Loucy (cell line): ENCODE measurements around the gene KLC1.
A peak's percentile ranks its signal among the peaks of the same experiment; 100 is the strongest.

Experiments
- H2AFZ ChIP-seq: fragments of 200-600 bp; sonication (generic); 2 replicates; pipeline ENCODE4 v1.6.0; 2016; ENCODE audit warnings: antibody characterized with exemption, mild to moderate bottlenecking, low read length, moderate library complexity
- H3F3A ChIP-seq: fragments of 200-600 bp; 2 replicates; pipeline ENCODE4 v1.6.0; 2016; ENCODE audit warnings: antibody characterized with exemption, low read depth, mild to moderate bottlenecking
- H3K27me3 ChIP-seq: fragments of 200-600 bp; sonication (generic); 2 replicates; pipeline ENCODE4 v1.6.1; 2014; ENCODE audit warnings: low read length, mild to moderate bottlenecking; ENCODE audit not compliant: insufficient read depth, poor library complexity, severe bottlenecking
- H3K36me3 ChIP-seq: fragments of 200-600 bp; sonication (generic); 2 replicates; pipeline ENCODE4 v1.6.1; 2016; ENCODE audit warnings: low read length; ENCODE audit not compliant: insufficient read depth
- H3K4me1 ChIP-seq: fragments of 200-600 bp; sonication (generic); 2 replicates; pipeline ENCODE4 v1.5.1; 2014; ENCODE audit warnings: low read length, mild to moderate bottlenecking; ENCODE audit not compliant: insufficient read depth, poor library complexity, severe bottlenecking
- H3K4me2 ChIP-seq: fragments of 200-600 bp; sonication (generic); 2 replicates; pipeline ENCODE4 v1.6.0; 2014; ENCODE audit warnings: antibody characterized with exemption, low read length, low read depth, mild to moderate bottlenecking; ENCODE audit not compliant: poor library complexity, severe bottlenecking
- H3K4me3 ChIP-seq: fragments of 200-600 bp; sonication (generic); 2 replicates; pipeline ENCODE4 v1.5.1; 2014; ENCODE audit warnings: low read length, mild to moderate bottlenecking, mixed read lengths; ENCODE audit not compliant: poor library complexity, severe bottlenecking
- H3K79me2 ChIP-seq: fragments of 200-600 bp; sonication (generic); 2 replicates; pipeline ENCODE4 v1.6.1; 2014; ENCODE audit warnings: low read length; ENCODE audit not compliant: insufficient read depth
- H3K9ac ChIP-seq: fragments of 200-600 bp; sonication (generic); 2 replicates; pipeline ENCODE4 v1.6.0; 2014; ENCODE audit warnings: mild to moderate bottlenecking, low read depth, low read length, moderate library complexity; ENCODE audit not compliant: poor library complexity, severe bottlenecking
- H3K9me2 ChIP-seq: fragments of 200-600 bp; sonication (generic); replicated peaks from 2 replicates; pipeline ENCODE4 v1.6.1; 2016; ENCODE audit warnings: low read depth, low read length, mixed read lengths
- H3K9me3 ChIP-seq: fragments of 200-600 bp; sonication (generic); 2 replicates; pipeline ENCODE4 v1.6.1; 2014; ENCODE audit warnings: mild to moderate bottlenecking, antibody characterized with exemption, low read length, low read depth; ENCODE audit not compliant: insufficient read depth
- H4K20me1 ChIP-seq: fragments of 200-600 bp; sonication (generic); 2 replicates; pipeline ENCODE4 v1.6.0; 2014; ENCODE audit warnings: antibody characterized with exemption, low read length, mild to moderate bottlenecking; ENCODE audit not compliant: insufficient read depth, poor library complexity, severe bottlenecking
- EZH2phosphoT487 ChIP-seq: fragments of 200-600 bp; IDR thresholded peaks from 2 replicates; pipeline ENCODE4 v1.6.1; 2018; ENCODE audit warnings: antibody characterized with exemption, mild to moderate bottlenecking, moderate library complexity, borderline replicate concordance
- TF ChIP-seq, protein P1 (sequence below): fragments of 200-600 bp; sonication (generic); conservative IDR thresholded peaks from 2 replicates; pipeline ENCODE4 v1.5.1; 2014; ENCODE audit warnings: mild to moderate bottlenecking, antibody characterized with exemption, low read length

Gene KLC1

DNA sequence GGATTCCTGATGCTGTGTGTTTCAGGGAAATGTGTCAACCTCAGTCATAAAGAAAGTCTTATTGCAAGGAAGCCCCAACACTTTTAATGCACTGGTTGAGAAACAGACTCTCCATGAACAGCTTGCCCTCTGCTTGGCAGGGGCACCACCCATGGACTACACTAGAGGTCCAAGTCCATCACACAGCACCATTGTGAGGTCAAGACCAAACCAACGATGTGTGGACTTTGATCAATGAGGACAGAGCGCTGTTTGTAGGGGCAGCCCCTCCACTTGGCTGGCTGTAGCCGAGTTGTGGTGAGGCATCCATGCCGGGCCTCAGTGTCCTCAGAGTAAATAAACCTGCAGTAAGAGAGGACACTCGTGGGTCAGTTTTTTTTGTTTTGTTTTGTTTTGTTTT lies 116.4 kb downstream of the KLC1 start:
- H3K4me3 ChIP-seq, result no peak overlapping the region
- H3K36me3 ChIP-seq, result no peaks in the 10 kb centered on the region; the same call in 1 of the 2 replicates
- no peak overlapping the region for H3K4me2 ChIP-seq
- no peak overlapping the region for H2AFZ ChIP-seq
- no peaks in the 10 kb centered on the region for H4K20me1 ChIP-seq
- no peaks in the 10 kb centered on the region for H3F3A ChIP-seq
- TF ChIP-seq, protein P1, sequence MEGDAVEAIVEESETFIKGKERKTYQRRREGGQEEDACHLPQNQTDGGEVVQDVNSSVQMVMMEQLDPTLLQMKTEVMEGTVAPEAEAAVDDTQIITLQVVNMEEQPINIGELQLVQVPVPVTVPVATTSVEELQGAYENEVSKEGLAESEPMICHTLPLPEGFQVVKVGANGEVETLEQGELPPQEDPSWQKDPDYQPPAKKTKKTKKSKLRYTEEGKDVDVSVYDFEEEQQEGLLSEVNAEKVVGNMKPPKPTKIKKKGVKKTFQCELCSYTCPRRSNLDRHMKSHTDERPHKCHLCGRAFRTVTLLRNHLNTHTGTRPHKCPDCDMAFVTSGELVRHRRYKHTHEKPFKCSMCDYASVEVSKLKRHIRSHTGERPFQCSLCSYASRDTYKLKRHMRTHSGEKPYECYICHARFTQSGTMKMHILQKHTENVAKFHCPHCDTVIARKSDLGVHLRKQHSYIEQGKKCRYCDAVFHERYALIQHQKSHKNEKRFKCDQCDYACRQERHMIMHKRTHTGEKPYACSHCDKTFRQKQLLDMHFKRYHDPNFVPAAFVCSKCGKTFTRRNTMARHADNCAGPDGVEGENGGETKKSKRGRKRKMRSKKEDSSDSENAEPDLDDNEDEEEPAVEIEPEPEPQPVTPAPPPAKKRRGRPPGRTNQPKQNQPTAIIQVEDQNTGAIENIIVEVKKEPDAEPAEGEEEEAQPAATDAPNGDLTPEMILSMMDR, result no peak
- no peak for TF ChIP-seq EZH2phosphoT487
- no peaks in the 10 kb centered on the region for H3K27me3 ChIP-seq
- peaks cover 10% of the 10 kb centered on the region for H3K4me1 ChIP-seq
- H3K9me2 ChIP-seq, result no peaks in the 10 kb centered on the region
- no peaks in the 10 kb centered on the region for H3K79me2 ChIP-seq
- H3K9me3 ChIP-seq, result no peaks in the 10 kb centered on the region
- H3K9ac ChIP-seq, result no peak overlapping the region

DNA sequence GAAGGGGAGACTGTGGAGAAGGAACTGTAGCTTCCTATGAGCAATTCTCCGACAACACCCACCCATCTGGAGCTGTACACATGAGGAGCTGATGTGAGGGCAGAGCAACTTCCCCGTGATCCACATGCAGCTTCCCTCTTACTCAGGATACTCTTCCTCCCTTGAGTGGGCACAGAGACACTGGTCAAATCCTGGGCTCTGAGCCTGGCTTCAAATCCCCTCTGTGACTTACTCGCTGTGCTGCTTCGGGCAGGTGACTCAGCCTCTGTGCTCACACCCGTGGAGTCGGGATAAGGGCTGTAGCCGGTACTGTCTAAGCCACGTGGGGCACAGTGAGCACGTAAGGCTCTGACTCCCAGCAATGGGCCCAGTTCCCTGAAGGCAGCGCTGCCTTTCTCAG lies 117.7 kb downstream of the KLC1 start:
- H3F3A ChIP-seq, result no peaks in the 10 kb centered on the region
- no peak overlapping the region for H3K4me2 ChIP-seq
- H4K20me1 ChIP-seq, result no peaks in the 10 kb centered on the region
- H3K27me3 ChIP-seq, result no peaks in the 10 kb centered on the region
- H3K9me2 ChIP-seq, result no peaks in the 10 kb centered on the region
- H3K9me3 ChIP-seq, result no peaks in the 10 kb centered on the region
- H3K79me2 ChIP-seq, result no peaks in the 10 kb centered on the region
- no peak overlapping the region for H3K9ac ChIP-seq
- peaks cover 7% of the 10 kb centered on the region for H3K36me3 ChIP-seq
- peaks cover 10% of the 10 kb centered on the region for H3K4me1 ChIP-seq
- no peak overlapping the region for H3K4me3 ChIP-seq
- TF ChIP-seq, protein P1, result no peak
- TF ChIP-seq EZH2phosphoT487, result no peak
- no peak overlapping the region for H2AFZ ChIP-seq

DNA sequence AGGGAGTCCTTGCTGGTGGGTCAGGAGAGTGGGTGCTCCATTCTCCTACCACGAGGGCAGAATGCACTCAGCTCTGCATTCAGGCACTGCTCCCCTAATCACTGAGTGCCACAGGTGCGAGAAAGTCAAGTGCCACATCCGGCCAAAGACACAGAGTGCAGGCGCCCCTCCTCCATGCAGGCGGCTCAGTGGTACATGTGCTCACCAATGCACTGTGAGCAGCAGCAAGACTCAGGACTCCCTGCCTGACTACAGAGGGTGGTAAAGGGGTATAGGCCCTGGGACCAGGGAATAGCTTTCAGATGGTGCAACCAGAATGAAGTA lies 119.5 kb downstream of the KLC1 start:
- H3K9me2 ChIP-seq, result no peaks in the 10 kb centered on the region
- no peak overlapping the region for H2AFZ ChIP-seq
- no peak overlapping the region for H3K4me3 ChIP-seq
- H3K9me3 ChIP-seq, result no peaks in the 10 kb centered on the region
- peaks cover 10% of the 10 kb centered on the region for H3K4me1 ChIP-seq
- no peaks in the 10 kb centered on the region for H4K20me1 ChIP-seq
- H3F3A ChIP-seq, result no peaks in the 10 kb centered on the region
- no peak overlapping the region for H3K9ac ChIP-seq
- peaks cover 9% of the 10 kb centered on the region for H3K36me3 ChIP-seq
- peak overlapping the region; percentile 48 for H3K4me2 ChIP-seq
- no peaks in the 10 kb centered on the region for H3K27me3 ChIP-seq
- H3K79me2 ChIP-seq, result no peaks in the 10 kb centered on the region
- TF ChIP-seq, protein P1, result no peak
- TF ChIP-seq EZH2phosphoT487, result no peak
